Measurements from ENCODE around the gene VAV2.

VAV2 gene

DNA sequence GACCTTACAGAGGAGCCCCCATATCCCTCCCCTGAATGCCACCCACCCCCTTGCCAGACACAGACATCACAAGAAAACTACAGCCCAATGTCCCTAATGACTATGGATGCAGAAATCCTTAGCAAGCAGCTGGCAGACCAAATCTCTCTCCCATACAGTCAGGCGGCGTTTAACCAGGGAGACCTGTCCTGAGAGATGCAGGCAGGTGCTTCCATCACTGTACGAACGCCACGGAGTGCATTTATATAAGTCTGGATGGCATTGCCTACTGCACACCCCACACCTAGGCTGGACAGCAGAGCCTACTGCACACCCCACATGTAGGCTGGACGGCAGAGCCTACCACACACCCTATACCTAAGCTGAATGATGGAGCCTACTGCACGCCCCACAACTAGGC, 219.5 kb downstream of the VAV2 start:
- Mint-ChIP-seq H3K27ac (peak overlapping the region; percentile 65), H3K27me3 (ENCODE audit: low read depth, poor library complexity) (no peaks in the 10 kb centered on the region), H3K9me3 (peaks cover 7% of the 10 kb centered on the region), H3K36me3 (ENCODE audit: low read depth) (peaks cover 23% of the 10 kb centered on the region), H3K4me1 (no peaks in the 10 kb centered on the region), H3K4me3 (no peak overlapping the region)
- TF ChIP-seq, protein P1, sequence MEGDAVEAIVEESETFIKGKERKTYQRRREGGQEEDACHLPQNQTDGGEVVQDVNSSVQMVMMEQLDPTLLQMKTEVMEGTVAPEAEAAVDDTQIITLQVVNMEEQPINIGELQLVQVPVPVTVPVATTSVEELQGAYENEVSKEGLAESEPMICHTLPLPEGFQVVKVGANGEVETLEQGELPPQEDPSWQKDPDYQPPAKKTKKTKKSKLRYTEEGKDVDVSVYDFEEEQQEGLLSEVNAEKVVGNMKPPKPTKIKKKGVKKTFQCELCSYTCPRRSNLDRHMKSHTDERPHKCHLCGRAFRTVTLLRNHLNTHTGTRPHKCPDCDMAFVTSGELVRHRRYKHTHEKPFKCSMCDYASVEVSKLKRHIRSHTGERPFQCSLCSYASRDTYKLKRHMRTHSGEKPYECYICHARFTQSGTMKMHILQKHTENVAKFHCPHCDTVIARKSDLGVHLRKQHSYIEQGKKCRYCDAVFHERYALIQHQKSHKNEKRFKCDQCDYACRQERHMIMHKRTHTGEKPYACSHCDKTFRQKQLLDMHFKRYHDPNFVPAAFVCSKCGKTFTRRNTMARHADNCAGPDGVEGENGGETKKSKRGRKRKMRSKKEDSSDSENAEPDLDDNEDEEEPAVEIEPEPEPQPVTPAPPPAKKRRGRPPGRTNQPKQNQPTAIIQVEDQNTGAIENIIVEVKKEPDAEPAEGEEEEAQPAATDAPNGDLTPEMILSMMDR (IDR thresholded peaks at IDR 0.05) = no peak
- no peak for DNase-seq

DNA sequence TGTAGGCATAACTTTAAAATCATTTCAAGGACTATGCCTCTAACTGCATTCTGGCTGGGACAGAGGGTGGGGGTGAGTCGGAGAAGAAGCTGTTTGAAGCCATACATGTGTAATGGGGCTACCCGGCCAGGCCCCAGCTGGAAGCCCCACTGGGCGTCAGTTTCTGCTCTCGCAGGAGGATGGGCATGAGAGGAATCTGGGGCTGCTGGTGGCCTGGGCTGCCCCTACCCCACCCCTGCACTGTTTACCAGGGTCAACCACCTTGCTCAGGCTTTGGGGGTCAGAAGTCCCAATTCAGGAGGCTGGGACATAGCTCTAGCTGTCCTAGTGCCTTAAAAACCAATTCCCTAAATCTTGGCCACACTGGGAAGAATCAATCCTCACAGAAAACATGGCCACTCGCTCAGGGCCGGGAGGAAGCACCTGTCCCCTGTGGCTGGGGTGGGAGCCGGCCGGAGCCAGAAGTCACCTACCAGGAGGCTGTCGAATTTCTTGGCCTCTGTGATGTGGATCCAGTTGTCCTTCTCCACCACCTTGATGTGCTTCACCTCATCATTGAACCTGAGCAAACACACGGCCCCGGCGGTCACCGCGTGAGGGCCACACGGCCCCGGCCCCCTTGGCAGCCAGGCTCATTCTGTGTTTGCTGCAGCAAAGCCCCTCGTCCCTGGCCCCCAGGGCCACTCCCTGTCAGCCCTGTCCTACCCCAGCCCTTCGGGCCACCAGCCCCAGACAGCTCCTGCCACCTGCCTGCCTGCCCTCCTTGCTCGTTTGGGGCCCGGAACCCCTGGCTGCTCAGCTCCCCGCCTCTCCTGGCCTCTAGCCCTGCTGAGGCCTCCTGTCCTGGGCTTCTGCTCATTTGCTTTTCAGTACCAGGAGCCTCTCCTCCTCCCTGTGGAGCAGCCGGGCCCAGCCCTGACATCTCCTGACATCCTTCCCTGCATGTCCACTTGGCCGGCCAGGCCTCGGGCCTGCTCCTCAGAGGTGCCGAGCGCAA, 220.3 kb downstream of the VAV2 start:
- TF ChIP-seq, protein P1 (IDR thresholded peaks at IDR 0.05) = no peak
- H3K9me3 Mint-ChIP-seq = peaks cover 15% of the 10 kb centered on the region
- no peak overlapping the region for H3K27ac Mint-ChIP-seq
- peaks cover 31% of the 10 kb centered on the region for H3K36me3 Mint-ChIP-seq (ENCODE audit: low read depth)
- no peak for DNase-seq
- H3K4me3 Mint-ChIP-seq = no peak overlapping the region
- no peaks in the 10 kb centered on the region for H3K27me3 Mint-ChIP-seq (ENCODE audit: low read depth, poor library complexity)
- no peaks in the 10 kb centered on the region for H3K4me1 Mint-ChIP-seq

DNA sequence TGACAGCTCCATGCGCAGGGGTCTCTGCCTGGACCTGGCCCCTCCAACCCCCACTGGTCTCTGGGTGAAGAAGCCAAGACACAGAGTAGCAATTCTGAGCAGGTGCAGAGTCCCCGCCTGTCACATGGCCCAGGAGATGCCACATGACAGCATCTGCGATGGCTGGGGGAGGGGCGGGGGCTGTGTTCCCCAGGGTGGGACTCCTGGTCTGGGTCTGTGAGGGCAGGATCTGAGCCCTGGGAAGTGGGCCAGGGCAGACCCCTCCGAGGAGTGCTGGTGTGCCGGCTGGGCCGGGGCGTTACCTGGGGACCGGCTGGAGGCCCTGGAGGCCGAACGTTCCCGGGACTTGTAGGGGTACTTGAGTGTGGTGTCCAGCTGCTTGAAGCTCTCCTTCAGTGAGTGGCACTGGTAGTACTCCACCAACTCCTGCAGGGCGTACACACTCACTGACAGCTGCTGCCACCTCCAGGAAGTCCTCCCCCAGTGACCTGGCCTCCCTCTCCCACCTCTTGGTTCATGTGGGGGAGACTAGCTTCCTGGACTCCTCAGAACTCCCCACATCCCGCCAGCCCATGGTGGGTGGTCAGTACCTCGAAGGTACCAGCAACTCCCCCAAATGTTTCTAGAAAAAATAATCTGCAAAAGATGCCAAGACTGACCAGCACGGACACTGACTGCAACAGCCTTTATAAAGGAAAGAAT, 221.9 kb downstream of the VAV2 start:
- no peak for DNase-seq
- H3K4me3 Mint-ChIP-seq = no peak overlapping the region
- TF ChIP-seq, protein P1 (IDR thresholded peaks at IDR 0.05) = no peak
- peaks cover 31% of the 10 kb centered on the region for H3K9me3 Mint-ChIP-seq
- no peaks in the 10 kb centered on the region for H3K27me3 Mint-ChIP-seq (ENCODE audit: low read depth, poor library complexity)
- no peaks in the 10 kb centered on the region for H3K4me1 Mint-ChIP-seq
- peaks cover 42% of the 10 kb centered on the region for H3K36me3 Mint-ChIP-seq (ENCODE audit: low read depth)
- peak overlapping the region; percentile 50 for H3K27ac Mint-ChIP-seq

DNA sequence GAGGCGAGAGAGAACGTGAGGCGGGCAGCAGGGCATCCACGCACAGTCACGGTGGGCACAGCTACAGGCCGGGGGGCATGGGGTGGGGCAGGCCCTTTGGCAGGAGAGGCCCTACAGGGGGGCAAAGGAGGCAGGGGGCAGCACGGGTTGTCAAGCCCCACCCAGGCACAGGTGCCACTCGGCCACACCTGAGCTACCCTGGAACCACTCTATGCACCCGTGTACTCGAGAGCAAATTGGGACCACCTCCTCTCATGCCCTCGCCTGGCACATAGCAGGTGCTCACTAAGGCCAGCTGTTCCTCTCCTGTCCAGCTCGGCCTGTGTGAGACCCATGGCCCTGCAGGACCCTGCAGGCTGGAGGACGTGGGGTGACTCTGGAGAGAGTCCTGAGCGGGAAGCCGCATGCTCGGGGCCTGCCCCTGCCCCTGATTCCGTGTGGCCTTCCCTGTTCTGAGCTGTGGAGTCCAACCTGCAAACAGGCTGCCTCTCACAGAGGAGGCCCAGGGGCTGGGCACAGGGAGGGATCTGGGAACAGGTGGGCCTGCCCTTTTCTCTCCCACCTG, 222.5 kb downstream of the VAV2 start:
- Mint-ChIP-seq H3K36me3 (ENCODE audit: low read depth) (peaks cover 49% of the 10 kb centered on the region), H3K4me3 (no peak overlapping the region)

DNA sequence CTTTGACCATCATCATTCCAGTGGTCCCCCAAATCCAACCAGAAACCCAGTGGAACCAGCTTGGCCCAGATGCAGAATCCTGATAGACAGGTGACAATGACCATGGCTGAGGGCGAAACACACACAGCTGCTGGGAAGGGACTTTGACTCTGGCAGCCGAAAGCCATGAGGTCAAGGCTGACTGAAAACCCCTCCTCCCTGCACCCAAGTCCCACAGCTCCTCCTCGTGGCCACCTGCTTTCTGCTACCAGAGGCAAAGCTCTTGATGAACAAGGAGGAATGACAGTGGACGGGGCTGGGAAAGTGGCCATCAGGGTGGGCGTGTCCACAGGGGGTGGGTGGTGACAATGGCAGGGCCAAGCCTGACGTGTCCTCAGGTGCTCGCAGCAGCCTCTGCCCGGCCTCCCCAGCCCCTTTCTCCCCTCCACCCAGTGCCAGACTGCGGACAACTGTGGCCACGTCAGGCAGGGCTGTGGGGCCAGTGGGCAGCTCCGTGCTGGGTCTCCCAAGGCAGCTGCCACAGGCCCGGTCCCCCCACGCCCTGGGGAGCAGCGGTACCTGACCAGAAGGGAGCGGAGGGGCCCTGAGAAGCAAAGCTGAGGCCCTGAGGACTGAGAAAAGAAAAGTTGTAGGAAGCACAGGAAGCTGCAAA, 223.1 kb downstream of the VAV2 start:
- Mint-ChIP-seq H3K27ac (no peak overlapping the region), H3K4me1 (no peaks in the 10 kb centered on the region), H3K36me3 (ENCODE audit: low read depth) (peaks cover 55% of the 10 kb centered on the region), H3K9me3 (peaks cover 41% of the 10 kb centered on the region), H3K27me3 (ENCODE audit: low read depth, poor library complexity) (no peaks in the 10 kb centered on the region), H3K4me3 (no peak overlapping the region)
- DNase-seq = peak; percentile 52
- TF ChIP-seq, protein P1 (IDR thresholded peaks at IDR 0.05) = peak; percentile 15

More for the DNA sequence above, 222.5 kb downstream of the VAV2 start:
- H3K27me3 Mint-ChIP-seq (ENCODE audit: low read depth, poor library complexity) = no peaks in the 10 kb centered on the region
- H3K4me1 Mint-ChIP-seq = no peaks in the 10 kb centered on the region
- no peak for DNase-seq
- TF ChIP-seq, protein P1 (IDR thresholded peaks at IDR 0.05) = no peak
- no peak overlapping the region for H3K27ac Mint-ChIP-seq
- H3K9me3 Mint-ChIP-seq = peaks cover 37% of the 10 kb centered on the region
